Bronchial epithelial cell (primary cell): ENCODE data around the gene SCO1. TPM values are rescaled to one million over a fixed set of nuclear protein-coding genes. Genes with fewer than 3 reads are reported as not detected.

Source experiments
- DNase-seq: peaks from one replicate; pipeline ENCODE4 v3.0.0-alpha.2; 2010; ENCODE audit warnings: low read depth
- FAIRE-seq: peaks from 2 replicates; lab custom pipeline; 2011; peaks lifted over from hg19 to GRCh38; lab: Jason Lieb, UNC
- H3K27me3 ChIP-seq: 2 replicates; pipeline ENCODE4 v1.5.1; 2011; ENCODE audit warnings: low read length; ENCODE audit not compliant: control insufficient read depth, insufficient read depth
- H3K36me3 ChIP-seq: 2 replicates; pipeline ENCODE4 v1.5.1; 2011; ENCODE audit warnings: low read length; ENCODE audit not compliant: control insufficient read depth, insufficient read depth
- H3K4me3 ChIP-seq: 2 replicates; pipeline ENCODE4 v1.5.1; 2011; ENCODE audit warnings: mild to moderate bottlenecking, low read depth, low read length, control low read depth
- CTCF ChIP-seq: IDR thresholded peaks from 2 replicates; pipeline ENCODE4 v1.5.1; 2011; ENCODE audit warnings: mild to moderate bottlenecking, moderate library complexity, low read length, control low read depth, inconsistent platforms; ENCODE audit not compliant: insufficient read depth, severe bottlenecking
- total RNA-seq: library from RNA; depleted of rRNA; stranded (reverse); fragments of >200 nt; gene quantifications from 2 replicates; pipeline ENCODE4 v1.2.1, GENCODE V29; 2014

Gene SCO1
- 24.2 and 26.8 TPM in 2 replicates for total RNA-seq

DNA sequence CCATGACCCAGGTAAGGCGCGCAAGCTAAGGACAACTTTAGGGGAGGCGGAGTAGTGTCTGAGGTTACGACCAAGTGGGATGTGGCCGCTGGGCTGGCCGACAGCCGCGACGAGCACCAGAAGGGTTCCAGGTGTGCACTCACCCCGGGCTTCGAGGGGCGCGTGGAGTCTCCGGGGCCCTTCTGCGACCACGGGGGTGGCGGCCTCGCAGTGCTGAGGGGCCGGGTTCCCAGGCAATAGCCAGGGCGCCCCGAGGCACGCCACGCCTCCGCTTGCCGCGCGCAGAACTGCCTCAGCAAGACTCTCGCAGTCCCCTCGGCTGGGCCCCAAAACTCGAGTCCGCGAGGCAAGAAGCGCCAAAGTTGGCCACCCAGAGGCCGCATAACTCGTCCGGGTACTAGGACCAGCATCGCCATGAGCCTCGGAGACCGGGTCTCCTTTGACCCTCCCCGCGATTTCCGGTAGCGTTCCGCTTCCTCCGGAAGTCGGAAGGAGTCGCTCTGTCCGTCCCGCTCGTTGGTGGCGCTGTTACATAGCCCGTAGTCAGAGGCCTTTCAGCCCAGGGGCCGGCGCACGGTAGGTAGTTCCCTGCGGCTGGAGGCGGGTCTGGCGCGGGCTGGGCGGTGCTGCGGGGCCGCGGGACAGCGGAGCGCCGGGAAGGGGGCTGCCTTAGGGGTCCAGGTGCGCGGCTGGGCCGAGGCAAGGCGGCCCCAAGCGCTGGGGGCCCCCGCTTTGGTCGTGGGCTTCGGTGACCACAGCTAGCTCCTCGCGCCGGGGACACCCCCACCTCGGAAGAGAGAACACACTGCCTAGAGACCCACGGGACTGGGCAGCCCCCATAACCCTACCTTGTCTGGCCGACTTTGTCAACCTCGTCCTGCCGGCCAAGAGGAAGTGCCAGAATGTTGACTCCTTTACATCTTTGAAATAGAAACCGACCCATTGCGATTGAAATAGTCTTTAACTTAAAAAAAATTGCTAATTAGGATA is at the start of gene SCO1, which contains the start of gene ADPRM:
SCO1 (minus strand) TSS at position 442 of the 990 bp plus-strand sequence; CDS start at position 416, 26 bp downstream.
ADPRM (plus strand) TSS at position 503 of the 990 bp plus-strand sequence. CDS start 7,333 bp downstream, outside the sequence.
- Histone ChIP-seq H3K4me3 (peak within 1 kb of the TSS; percentile 92), H3K27me3 (no peaks in the 10 kb centered on the region), H3K36me3 (peaks cover 8% of the 10 kb centered on the region)
- FAIRE-seq (no peak), DNase-seq (peak; percentile 83)
- peak; percentile 67 for TF ChIP-seq CTCF

DNA sequence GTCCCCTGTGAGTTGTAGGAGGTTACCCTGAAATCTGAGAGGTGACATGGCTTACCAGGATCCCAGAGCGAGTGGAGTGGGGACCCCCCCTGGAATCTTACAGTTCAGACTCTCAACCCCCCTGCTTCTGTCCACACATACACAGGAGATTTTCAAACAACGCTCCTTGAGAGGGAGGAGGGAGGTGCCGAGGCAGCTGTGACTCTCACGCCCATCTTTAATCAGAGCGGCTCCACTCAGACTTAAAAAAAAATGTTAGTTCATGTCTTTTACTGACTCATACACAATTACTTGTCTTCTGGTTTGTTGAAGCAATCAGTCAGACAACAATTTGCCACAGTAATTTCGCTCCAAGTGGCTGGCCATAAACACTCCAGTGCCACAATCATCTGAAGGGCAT is 47.9 kb upstream of the SCO1 start:
- H3K4me3 ChIP-seq = no peak overlapping the region
- DNase-seq = peak; percentile 29
- no peaks in the 10 kb centered on the region for H3K27me3 ChIP-seq
- no peak for TF ChIP-seq CTCF
- no peaks in the 10 kb centered on the region for H3K36me3 ChIP-seq
- no peak for FAIRE-seq

GRCh38 chr17:10744501-10745000 is 47.2 kb upstream of the SCO1 start:
- FAIRE-seq = no peak
- no peaks in the 10 kb centered on the region for H3K27me3 ChIP-seq
- H3K36me3 ChIP-seq = no peaks in the 10 kb centered on the region
- DNase-seq = no peak
- TF ChIP-seq CTCF = no peak
- no peak overlapping the region for H3K4me3 ChIP-seq

GRCh38 chr17:10743316-10744009 is 46.1 kb upstream of the SCO1 start:
- FAIRE-seq (no peak), DNase-seq (peak; percentile 16)
- Histone ChIP-seq H3K4me3 (no peak overlapping the region), H3K27me3 (no peaks in the 10 kb centered on the region), H3K36me3 (no peaks in the 10 kb centered on the region)
- no peak for TF ChIP-seq CTCF

- H3K36me3 ChIP-seq = no peaks in the 10 kb centered on the region
- no peak for TF ChIP-seq CTCF
- H3K4me3 ChIP-seq = no peak overlapping the region
- H3K27me3 ChIP-seq = no peaks in the 10 kb centered on the region
- DNase-seq (no peak), FAIRE-seq (no peak)
Measured at GRCh38 chr17:10742431-10742830, 45.1 kb upstream of the SCO1 start.
